GM12891 (cell line): Measurements from ENCODE around the gene ALG11.
"Not testable (repeated sequence)": the region's sequence is repeated elsewhere in the genome, so short reads cannot be mapped to it uniquely, and the experiment has no call there.

Experiments
- POLR2A ChIP-seq: IDR thresholded peaks from 2 replicates; pipeline ENCODE4 v1.6.1; 2011; ENCODE audit warnings: low read depth, low read length, control low read depth
- POLR2AphosphoS5 ChIP-seq: IDR thresholded peaks from 2 replicates; pipeline ENCODE4 v1.6.1; 2011; ENCODE audit warnings: low read depth, low read length, control low read depth
- TAF1 ChIP-seq: IDR thresholded peaks from 2 replicates; pipeline ENCODE4 v1.6.1; 2011; ENCODE audit warnings: low read depth, low read length, control low read depth

- not testable (repeated sequence) for TF ChIP-seq TAF1, POLR2A, POLR2AphosphoS5
These were observed 28.9 kb upstream of the ALG11 start for GRCh38 chr13:51983292-51983691.
